HG03565 (cell line): ENCODE measurements around the gene MAGEA1.
"Not testable (repeated sequence)": the region's sequence is repeated elsewhere in the genome, so short reads cannot be mapped to it uniquely, and the experiment has no call there.

Source experiments
- ATAC-seq: cut with Tn5 transposase; IDR thresholded peaks from one replicate; pipeline ENCODE4 v1.9.1; 2021; ENCODE audit warnings: mild to moderate bottlenecking, moderate library complexity; ENCODE audit not compliant: unreplicated experiment

Gene MAGEA1, protein sequence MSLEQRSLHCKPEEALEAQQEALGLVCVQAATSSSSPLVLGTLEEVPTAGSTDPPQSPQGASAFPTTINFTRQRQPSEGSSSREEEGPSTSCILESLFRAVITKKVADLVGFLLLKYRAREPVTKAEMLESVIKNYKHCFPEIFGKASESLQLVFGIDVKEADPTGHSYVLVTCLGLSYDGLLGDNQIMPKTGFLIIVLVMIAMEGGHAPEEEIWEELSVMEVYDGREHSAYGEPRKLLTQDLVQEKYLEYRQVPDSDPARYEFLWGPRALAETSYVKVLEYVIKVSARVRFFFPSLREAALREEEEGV

GRCh38 chrX:153179131-153179530 is at the start of gene MAGEA1:
MAGEA1 (plus strand) TSS chrX:153179284; CDS start chrX:153182390, 3,106 bp downstream.
- no peak for ATAC-seq

DNA sequence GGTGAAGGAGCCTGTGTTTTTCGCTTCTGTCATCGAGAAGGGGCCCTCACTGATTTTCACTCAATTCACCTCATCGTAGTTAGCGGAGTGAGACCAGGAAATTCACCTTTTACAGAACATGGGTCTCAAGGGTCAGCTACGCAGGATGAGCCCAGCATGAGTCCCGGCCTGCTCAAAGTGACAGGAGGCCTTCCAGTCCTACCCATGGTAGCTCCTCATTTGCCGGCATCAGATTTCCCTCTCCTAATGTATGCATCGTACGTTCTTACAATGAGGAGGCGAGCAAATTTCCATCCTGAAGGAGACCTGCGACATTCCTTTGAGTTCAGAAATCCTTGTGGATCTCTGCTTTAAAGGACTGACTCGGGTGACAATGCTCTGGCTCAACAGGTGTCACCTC is 46.2 kb upstream of the MAGEA1 start:
- ATAC-seq: not testable (repeated sequence)

DNA sequence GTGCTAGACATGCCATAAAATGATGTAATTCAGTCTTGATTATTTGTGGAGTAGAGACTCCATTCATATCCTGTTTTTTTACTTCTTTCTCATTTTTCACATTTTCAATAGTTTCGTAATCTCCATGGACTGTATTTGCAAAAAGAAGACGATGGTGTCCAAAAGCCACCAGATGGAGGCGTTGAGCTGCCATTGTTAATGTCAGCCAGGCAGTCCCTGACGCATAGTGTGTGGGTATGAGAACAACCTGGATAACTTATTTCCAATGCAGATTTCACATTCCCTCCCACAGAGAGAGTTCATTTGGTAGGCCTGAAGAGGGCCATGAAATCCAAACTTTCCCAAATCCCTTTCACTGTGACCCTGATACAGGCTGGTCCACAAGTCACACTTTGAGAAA is 40.0 kb upstream of the MAGEA1 start:
- not testable (repeated sequence) for ATAC-seq

GRCh38 chrX:153146288-153146687 is 32.8 kb upstream of the MAGEA1 start:
- ATAC-seq: not testable (repeated sequence)

- no peak for ATAC-seq
These were observed 25.6 kb upstream of the MAGEA1 start for GRCh38 chrX:153153516-153153915.

GRCh38 chrX:153157450-153157849 is 21.6 kb upstream of the MAGEA1 start:
- no peak for ATAC-seq

GRCh38 chrX:153158319-153158718 is 20.8 kb upstream of the MAGEA1 start:
- no peak for ATAC-seq

GRCh38 chrX:153161952-153162351 is 17.1 kb upstream of the MAGEA1 start:
- no peak for ATAC-seq

- no peak for ATAC-seq
These were observed 14.4 kb upstream of the MAGEA1 start for GRCh38 chrX:153164733-153165132.

DNA sequence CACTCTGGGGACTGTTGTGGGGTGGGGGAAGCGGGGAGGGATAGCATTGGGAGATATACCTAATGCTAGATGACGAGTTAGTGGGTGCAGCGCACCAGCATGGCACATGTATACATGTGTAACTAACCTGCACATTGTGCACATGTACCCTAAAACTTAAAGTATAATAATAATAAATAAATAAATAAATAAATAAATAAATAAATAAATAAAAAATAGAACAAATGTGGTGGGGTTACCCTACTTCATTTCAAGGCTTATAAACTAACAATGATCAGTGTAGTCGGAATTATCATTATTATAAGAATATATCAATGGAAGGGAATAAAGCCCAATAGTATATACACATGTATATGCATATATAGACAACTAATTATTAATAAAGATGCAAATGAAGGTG is 10.7 kb upstream of the MAGEA1 start:
- not testable (repeated sequence) for ATAC-seq

- ATAC-seq: no peak
These were observed 2.7 kb downstream of the MAGEA1 start for GRCh38 chrX:153181822-153182221.

DNA sequence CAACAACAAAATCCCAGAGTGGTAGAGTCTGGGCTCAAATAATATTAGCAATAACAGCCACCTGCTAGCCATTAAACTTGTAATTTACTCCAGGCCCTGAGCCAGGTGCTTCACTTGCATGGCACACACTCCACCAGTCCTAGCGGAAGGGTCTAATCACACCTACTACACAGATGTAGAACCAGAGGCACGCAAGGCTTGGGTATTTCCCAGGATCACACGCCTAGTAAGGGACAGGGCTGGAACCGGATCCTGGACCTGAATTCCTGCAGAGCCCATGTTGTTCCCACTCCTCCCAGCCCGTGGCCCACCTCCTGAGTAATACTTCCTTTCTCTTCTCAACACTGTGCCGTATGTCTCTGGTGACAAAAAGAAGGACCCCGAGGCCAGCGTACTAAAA is 5.7 kb downstream of the MAGEA1 start:
- no peak for ATAC-seq

- no peak for ATAC-seq
These were observed 11.3 kb downstream of the MAGEA1 start for GRCh38 chrX:153190381-153190780.

- no peak for ATAC-seq
These were observed 21.4 kb downstream of the MAGEA1 start for GRCh38 chrX:153200462-153200861.

- ATAC-seq: no peak
These were observed 27.5 kb downstream of the MAGEA1 start for GRCh38 chrX:153206425-153207046.

GRCh38 chrX:153209347-153209746 is 30.3 kb downstream of the MAGEA1 start:
- ATAC-seq: no peak

DNA sequence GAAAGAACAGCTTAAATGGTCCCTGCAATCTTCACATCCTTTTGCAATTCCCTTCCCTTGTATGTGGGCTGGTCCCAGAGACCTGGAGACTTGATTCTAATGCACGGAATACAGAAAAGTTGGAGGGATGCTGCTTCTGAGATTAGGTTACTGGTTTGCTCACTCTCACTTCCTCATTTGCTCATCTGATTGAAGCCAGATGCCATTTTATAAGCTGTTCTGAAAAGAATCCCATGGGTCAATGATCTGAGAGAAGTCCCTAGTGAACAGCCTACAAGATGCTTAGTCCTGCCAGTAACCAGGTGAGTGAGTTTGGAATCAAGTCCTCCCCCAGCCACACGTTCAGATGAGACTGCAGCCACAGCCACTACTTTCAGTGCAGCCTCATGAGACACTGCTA is 35.9 kb downstream of the MAGEA1 start:
- no peak for ATAC-seq

GRCh38 chrX:153216926-153217325 is 37.8 kb downstream of the MAGEA1 start:
- ATAC-seq: no peak

GRCh38 chrX:153225438-153226098 is 46.5 kb downstream of the MAGEA1 start:
- no peak for ATAC-seq

DNA sequence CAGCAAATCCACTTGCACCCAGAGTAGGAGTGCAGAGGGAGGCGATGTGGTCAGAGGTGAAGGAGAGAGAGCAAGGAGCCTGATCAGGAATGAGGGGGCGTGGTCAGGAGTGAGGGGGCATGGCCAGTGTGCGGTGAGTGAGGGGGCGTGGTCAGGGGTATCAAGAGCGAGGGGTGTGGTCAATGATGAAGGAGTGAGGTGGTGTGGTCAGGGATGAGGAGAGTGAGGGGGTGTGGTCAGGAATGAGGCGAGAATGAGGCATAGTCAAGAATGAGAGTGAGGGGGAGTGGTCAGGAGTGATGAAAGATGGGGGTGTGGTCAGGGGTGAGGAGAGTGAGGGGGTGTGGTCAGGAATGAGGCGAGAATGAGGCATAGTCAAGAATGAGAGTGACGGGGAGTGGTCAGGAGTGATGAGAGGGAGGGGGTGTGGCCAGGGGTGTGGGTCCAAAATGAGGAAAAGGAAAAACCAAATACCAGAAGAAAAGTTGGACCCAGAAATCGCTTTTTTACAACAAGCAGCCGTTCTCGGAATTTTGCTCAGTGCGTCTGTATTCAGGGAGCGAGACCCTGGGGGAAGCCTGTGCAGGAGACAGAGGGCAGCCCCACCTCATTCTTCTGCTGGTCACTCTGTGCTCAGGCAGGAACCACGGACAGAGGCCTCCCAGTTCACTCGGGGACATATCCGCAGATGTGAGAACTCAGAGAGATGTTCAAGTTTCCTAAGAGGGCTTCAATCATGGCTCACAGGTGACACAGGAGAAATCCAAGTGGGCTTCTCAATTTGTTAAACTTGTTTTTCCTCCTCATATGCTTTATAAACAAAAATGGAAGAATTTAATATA is 47.5 kb downstream of the MAGEA1 start:
- no peak for ATAC-seq
